Endothelial cell (in vitro differentiated cells): ENCODE results near the gene ACP4. TPM values are rescaled to one million over a fixed set of nuclear protein-coding genes. Genes with fewer than 3 reads are reported as not detected.
"Not testable (repeated sequence)": the region's sequence is repeated elsewhere in the genome, so short reads cannot be mapped to it uniquely, and the experiment has no call there.

Experiments
- DNase-seq: peaks from one replicate; pipeline ENCODE4 v3.0.0; 2021; ENCODE audit warnings: low spot score
- H3K27ac Mint-ChIP-seq: one replicate; pipeline ENCODE4 v1.8.0; 2021; ENCODE audit warnings: mixed read lengths, inconsistent platforms; ENCODE audit not compliant: unreplicated experiment
- H3K27me3 Mint-ChIP-seq: one replicate; pipeline ENCODE4 v1.8.0; 2021; ENCODE audit warnings: mild to moderate bottlenecking, moderate library complexity, mixed read lengths, inconsistent platforms; ENCODE audit not compliant: unreplicated experiment
- H3K36me3 Mint-ChIP-seq: one replicate; pipeline ENCODE4 v1.8.0; 2021; ENCODE audit warnings: mild to moderate bottlenecking, low read depth, mixed read lengths, inconsistent platforms; ENCODE audit not compliant: unreplicated experiment
- H3K4me1 Mint-ChIP-seq: one replicate; pipeline ENCODE4 v1.8.0; 2021; ENCODE audit warnings: mild to moderate bottlenecking, mixed read lengths, inconsistent platforms; ENCODE audit not compliant: unreplicated experiment
- H3K4me3 Mint-ChIP-seq: one replicate; pipeline ENCODE4 v1.8.0; 2021; ENCODE audit warnings: mild to moderate bottlenecking, mixed read lengths, inconsistent platforms; ENCODE audit not compliant: unreplicated experiment
- H3K9me3 Mint-ChIP-seq: one replicate; pipeline ENCODE4 v1.8.0; 2021; ENCODE audit warnings: mixed read lengths, inconsistent platforms; ENCODE audit not compliant: unreplicated experiment
- CTCF ChIP-seq: fragments of 200-600 bp; sonication (generic); IDR thresholded peaks from one replicate; pipeline ENCODE4 v1.5.0; 2021; ENCODE audit warnings: antibody characterized with exemption; ENCODE audit not compliant: unreplicated experiment
- total RNA-seq: library from RNA; stranded (reverse); fragmentation: NEBNext Ultra II Directional; extraction: Animal tissue kit (Norgen Biotek cat#: 25700); gene quantifications from one replicate; pipeline ENCODE4 v1.2.1, GENCODE V29; 2021; ENCODE audit not compliant: unreplicated experiment

The ACP4 gene
- total RNA-seq, 1 donor from 2014 or later = not detected

GRCh38 chr19:50803633-50804419 lies 13.6 kb downstream of the ACP4 start:
- peaks cover 10% of the 10 kb centered on the region for H3K27me3 Mint-ChIP-seq
- H3K9me3 Mint-ChIP-seq = no peaks in the 10 kb centered on the region
- DNase-seq = peak; percentile 40
- H3K36me3 Mint-ChIP-seq = peaks cover 23% of the 10 kb centered on the region
- peak overlapping the region; percentile 99 for H3K4me3 Mint-ChIP-seq
- no peak for TF ChIP-seq CTCF
- peak overlapping the region; percentile 97 for H3K27ac Mint-ChIP-seq
- H3K4me1 Mint-ChIP-seq = peaks cover 20% of the 10 kb centered on the region

- TF ChIP-seq CTCF = no peak
- Mint-ChIP-seq H3K9me3 (no peaks in the 10 kb centered on the region), H3K4me1 (peaks cover 20% of the 10 kb centered on the region), H3K4me3 (peak overlapping the region; percentile 99), H3K27me3 (peaks cover 10% of the 10 kb centered on the region), H3K36me3 (peaks cover 23% of the 10 kb centered on the region), H3K27ac (peak overlapping the region; percentile 97)
- peak; percentile 96 for DNase-seq
These were observed 14.4 kb downstream of the ACP4 start for GRCh38 chr19:50804420-50805272.

DNA sequence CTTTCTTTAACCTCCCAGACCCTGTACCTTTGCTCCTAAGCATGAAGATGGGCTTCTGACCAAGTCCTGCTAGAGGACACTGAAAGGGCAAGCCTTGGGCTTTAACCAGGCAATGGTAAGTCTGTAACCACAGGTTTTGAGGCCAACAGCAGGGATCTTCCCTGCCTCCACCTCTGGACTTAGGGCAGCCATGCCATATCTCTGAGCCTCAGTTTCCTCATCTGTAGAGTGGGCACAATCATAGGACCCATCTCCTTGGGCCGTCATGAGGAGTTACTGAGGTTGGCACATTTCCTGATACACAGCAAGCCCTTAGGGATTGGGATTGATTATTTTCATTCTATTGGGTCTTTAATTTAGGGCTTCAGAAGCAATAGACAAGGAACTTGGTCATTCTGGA lies 18.6 kb downstream of the ACP4 start:
- no peak for DNase-seq
- Mint-ChIP-seq H3K4me3 (no peak overlapping the region), H3K27me3 (peaks cover 15% of the 10 kb centered on the region), H3K9me3 (peaks cover 12% of the 10 kb centered on the region), H3K4me1 (peaks cover 10% of the 10 kb centered on the region), H3K27ac (no peak overlapping the region), H3K36me3 (peaks cover 23% of the 10 kb centered on the region)
- TF ChIP-seq CTCF = no peak

- not testable (repeated sequence) for H3K4me3 Mint-ChIP-seq, H3K27ac Mint-ChIP-seq, H3K27me3 Mint-ChIP-seq, H3K4me1 Mint-ChIP-seq, DNase-seq
- Mint-ChIP-seq H3K9me3 (peaks cover 17% of the 10 kb centered on the region), H3K36me3 (peaks cover 18% of the 10 kb centered on the region)
These were observed 21.5 kb downstream of the ACP4 start for GRCh38 chr19:50811622-50812238.

GRCh38 chr19:50812474-50812873 lies 22.3 kb downstream of the ACP4 start:
- DNase-seq = no peak
- H3K9me3 Mint-ChIP-seq = peaks cover 17% of the 10 kb centered on the region
- H3K4me1 Mint-ChIP-seq = no peaks in the 10 kb centered on the region
- peaks cover 10% of the 10 kb centered on the region for H3K27me3 Mint-ChIP-seq
- H3K36me3 Mint-ChIP-seq = peaks cover 18% of the 10 kb centered on the region
- peak overlapping the region; percentile 14 for H3K4me3 Mint-ChIP-seq
- no peak for TF ChIP-seq CTCF
- no peak overlapping the region for H3K27ac Mint-ChIP-seq
